HG02610 (cell line): Measurements from ENCODE around the gene CHTF18.
"Not testable (repeated sequence)": the region's sequence is repeated elsewhere in the genome, so short reads cannot be mapped to it uniquely, and the experiment has no call there.

Source experiments
- ATAC-seq: cut with Tn5 transposase; IDR thresholded peaks from one replicate; pipeline ENCODE4 v1.9.1; 2021; ENCODE audit warnings: mild to moderate bottlenecking, moderate library complexity; ENCODE audit not compliant: unreplicated experiment

The CHTF18 gene

GRCh38 chr16:824194-824593 is 35.8 kb downstream of the CHTF18 start:
- ATAC-seq = no peak

GRCh38 chr16:824601-825000 is 36.2 kb downstream of the CHTF18 start:
- ATAC-seq = no peak

GRCh38 chr16:825341-826061 is 37.1 kb downstream of the CHTF18 start:
- no peak for ATAC-seq

GRCh38 chr16:827513-827912 is 39.1 kb downstream of the CHTF18 start:
- no peak for ATAC-seq

- ATAC-seq = no peak
Observed at GRCh38 chr16:828891-829290, 40.5 kb downstream of the CHTF18 start.

GRCh38 chr16:830107-830870 is 41.9 kb downstream of the CHTF18 start:
- no peak for ATAC-seq

DNA sequence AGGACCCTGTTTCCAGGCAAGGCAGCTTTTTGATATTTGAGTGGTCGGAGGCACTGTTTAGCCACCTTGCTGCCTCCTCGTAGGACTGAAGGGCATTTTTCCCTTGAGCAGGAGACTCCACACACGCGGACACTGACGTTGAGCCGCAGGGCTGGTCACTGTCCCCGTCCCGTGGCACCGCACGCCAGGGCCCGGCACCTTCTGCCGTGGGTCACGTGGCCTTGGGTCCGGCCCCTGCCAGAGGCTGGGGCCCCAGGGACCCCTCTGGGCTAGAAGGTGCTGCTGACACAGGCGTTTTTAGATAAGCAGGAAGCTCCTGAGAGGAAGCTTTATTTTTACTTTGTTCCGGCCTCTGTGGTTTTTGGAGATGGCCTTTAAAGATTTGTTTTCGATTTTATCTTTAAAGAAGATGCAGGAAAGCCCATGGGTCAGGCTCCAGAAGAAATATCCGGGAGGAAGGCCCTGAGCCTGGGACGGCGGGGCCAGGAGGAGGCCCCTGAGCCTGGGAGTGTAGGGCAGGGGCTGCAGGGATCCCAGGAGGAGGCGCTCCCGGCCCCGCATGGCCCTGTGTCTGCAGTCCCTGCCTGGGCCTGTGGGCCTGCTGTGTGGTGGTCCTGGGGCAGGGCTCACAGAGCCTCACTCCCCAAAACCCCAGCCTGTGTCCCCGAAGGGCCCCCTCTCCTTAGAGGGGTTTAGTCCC is 42.6 kb downstream of the CHTF18 start:
- no peak for ATAC-seq

- ATAC-seq = no peak
Observed at GRCh38 chr16:831571-832413, 43.4 kb downstream of the CHTF18 start.

- ATAC-seq = no peak
Observed at GRCh38 chr16:832652-833336, 44.4 kb downstream of the CHTF18 start.

- no peak for ATAC-seq
Observed at GRCh38 chr16:833411-833810, 45.0 kb downstream of the CHTF18 start.

- no peak for ATAC-seq
Observed at GRCh38 chr16:835373-835772, 47.0 kb downstream of the CHTF18 start.

DNA sequence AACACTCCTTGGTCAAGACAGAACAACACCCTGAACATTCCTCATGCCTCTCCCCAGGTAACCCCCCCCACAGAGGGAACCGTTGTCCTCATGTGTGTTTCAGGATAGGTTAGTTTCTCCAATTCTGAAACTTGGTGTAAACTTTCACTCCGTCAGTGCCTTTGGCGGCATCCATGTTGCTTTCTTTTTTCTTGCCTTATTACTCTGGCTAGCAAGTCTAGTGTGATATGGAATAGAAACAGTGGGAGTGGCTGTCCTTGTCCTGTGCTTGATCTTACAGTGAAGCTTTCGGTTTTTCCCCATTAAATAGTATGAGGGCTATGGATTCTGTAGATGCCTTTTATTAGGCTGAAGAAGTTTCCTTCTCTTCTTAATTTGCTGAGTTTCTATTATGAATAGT is 47.8 kb downstream of the CHTF18 start:
- no peak for ATAC-seq

DNA sequence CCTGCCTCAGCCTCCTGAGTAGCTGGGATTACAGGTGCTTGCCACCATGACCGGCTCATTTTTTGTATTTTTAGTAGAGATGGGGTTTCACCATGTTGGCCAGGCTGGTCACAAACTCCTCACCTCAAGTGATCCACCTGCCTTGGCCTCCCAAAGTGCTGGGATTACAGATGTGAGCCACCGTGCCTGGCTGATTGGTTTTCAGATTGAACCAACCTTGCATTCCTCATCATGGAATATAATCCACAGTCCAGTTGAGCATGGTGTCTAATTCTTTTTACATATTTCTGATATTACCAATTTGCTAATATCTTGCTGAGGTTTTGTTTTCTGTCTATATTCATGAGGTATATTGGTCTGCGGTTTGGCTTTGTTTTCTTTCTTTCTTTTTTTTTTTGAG is 48.4 kb downstream of the CHTF18 start:
- ATAC-seq = not testable (repeated sequence)

- no peak for ATAC-seq
Observed at GRCh38 chr16:838741-839140, 50.3 kb downstream of the CHTF18 start.

DNA sequence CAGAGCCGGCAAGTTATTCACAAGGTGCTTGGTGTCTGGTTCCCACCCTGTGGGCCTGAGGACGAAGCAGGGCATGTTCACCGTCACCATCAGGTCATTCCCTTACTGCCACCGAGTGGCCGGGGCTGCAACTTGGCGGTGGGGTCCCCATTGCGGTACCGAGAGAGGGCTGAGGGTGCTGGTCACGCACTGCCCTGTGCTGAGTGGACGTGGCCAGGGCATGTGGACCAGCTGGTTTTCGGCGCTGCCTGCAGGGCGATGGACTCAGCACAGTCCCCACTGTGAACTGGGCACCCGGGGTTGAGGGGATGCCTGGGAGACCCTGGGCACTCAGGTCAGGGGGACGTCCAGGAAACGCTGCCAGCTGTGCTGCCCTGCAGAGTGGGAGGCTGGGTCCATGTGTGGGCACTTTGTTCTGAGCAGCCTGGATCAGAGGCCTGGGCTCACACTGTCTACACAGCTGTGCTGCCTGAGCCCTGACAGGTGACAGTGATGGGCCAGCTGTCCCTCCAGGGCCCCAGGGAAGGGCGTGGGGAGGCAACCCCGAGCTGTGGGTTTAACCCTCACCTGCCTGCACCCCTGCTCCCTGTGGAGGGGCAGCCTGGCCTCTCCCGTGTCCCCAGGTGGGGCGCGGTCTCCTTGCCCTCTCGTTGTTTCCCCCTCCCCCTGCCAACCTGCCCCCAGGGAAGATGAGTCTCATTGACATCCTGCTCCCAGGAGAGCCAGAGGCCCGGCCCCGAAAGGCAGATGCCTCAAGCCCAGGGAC is 51.4 kb downstream of the CHTF18 start:
- ATAC-seq = no peak

DNA sequence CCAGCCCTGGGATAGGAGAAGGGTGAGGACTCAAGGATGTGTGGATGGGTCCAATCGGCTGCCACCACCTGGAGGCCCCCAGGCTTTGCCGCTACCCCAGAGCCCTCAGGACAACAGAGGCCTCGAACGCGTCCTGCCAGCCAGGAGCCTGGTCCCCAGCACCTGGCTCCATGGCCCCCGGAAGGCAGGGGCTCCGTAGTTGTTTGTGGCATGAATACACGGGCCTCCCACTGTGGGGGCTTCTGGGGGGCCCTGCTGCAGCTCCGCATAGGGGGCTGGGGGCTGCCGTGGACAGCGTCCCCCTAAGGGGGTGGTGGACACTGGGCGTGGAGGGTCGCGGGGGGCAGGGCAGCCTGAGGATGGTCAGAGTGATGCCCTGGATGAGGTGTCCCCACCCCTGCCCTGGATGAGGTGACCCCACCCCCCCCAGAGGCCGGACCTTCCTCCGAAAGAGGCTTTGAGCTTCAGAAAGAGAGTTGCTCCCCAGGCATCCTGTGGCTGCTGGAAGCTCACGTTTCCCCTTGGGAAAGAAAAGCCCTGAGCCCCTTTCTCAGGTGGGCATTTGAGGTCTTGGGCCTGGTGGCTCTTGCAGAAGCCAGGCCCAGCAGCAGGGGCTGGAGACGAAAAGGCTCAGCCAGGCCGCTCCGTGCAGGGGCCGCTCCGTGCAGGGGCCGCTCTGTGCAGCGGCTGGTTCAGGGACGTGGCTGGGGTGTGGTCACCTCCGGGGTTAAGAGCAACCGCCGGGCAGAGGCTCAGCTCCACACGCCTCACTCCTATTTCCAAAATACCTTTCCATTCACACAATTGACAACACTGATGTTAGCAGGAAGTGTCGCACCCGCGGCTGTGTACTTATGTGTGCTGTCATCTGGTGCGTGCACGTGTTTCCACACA is 52.4 kb downstream of the CHTF18 start:
- ATAC-seq = no peak

GRCh38 chr16:841455-842060 is 53.1 kb downstream of the CHTF18 start:
- ATAC-seq = no peak

DNA sequence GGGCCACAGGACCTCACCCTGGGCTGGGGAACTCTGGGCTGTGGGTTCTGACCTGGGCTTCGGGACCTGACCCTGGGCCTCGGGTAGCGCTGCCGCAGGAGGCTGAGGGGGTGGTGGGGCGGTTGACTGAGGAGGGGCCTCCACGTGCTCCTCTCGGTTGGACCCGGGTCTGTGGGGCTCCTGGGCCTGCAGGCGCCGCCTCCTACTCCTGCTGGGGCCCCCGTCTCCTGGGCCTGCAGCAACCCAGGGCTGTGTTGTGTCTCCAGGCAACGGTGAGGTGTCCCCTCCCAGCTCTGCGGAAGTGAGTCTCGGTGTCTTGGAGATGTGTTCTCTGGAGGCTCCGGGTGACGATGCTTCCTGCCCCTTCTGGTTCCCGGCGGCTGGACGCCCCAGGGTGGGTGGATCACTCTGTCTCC is 53.6 kb downstream of the CHTF18 start:
- no peak for ATAC-seq
